Stimulated activated CD4-positive, alpha-beta T cell treated with anti-CD3 and anti-CD28 coated beads, Interleukin-15, amount 100 ng/mL, for 24 hours (primary cell): ENCODE results near the gene GSG1L.
"Not testable (repeated sequence)": the region's sequence is repeated elsewhere in the genome, so short reads cannot be mapped to it uniquely, and the experiment has no call there.

Experiments used
- DNase-seq: peaks from one replicate; pipeline ENCODE4 v3.0.0-alpha.2; 2020

Gene GSG1L

GRCh38 chr16:27977966-27978365 is 85.5 kb downstream of the GSG1L start:
- DNase-seq: no peak

DNA sequence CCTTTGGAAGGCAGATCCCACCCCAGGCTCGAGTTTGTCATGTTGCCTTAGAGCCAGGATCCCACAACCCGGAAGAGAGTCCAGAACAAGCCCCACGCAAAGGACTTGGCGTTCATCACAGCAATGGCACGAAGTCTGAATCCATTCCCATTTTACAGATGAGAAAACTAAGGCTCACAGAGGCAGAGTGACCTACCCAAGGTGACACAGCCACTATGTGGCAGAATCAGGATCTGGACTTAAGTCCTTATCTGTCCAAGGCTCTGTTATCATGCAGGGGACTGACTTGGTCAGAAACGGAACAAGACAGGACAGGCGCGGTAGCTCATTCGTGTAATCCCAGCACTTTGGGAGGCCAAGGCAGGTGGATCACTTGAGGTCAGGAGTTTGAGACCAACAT is 86.5 kb downstream of the GSG1L start:
- no peak for DNase-seq

- no peak for DNase-seq
Observed at GRCh38 chr16:27974896-27975540, 88.5 kb downstream of the GSG1L start.

- DNase-seq: peak; percentile 9
Observed at GRCh38 chr16:27973678-27974077, 89.8 kb downstream of the GSG1L start.

DNA sequence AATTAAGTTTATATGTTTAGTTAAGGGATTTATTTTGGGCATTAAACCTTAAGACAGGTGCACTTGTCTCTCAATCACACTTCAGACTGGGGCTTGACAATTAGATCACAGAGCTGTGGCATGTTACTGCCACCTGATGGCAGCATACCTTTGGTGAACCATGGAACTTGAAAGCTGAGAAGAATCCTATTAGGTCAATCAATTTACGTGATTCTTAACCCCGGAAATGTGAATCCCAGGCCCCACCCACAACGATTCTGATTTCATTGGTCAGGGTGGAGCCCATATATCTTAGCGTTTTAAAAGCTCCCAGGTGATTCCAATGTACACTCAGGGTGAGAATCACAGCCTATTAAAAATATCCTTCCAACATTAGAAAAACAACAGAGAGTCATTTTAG is 91.0 kb downstream of the GSG1L start:
- DNase-seq: peak; percentile 59

- no peak for DNase-seq
Observed at GRCh38 chr16:27969574-27969973, 93.9 kb downstream of the GSG1L start.

DNA sequence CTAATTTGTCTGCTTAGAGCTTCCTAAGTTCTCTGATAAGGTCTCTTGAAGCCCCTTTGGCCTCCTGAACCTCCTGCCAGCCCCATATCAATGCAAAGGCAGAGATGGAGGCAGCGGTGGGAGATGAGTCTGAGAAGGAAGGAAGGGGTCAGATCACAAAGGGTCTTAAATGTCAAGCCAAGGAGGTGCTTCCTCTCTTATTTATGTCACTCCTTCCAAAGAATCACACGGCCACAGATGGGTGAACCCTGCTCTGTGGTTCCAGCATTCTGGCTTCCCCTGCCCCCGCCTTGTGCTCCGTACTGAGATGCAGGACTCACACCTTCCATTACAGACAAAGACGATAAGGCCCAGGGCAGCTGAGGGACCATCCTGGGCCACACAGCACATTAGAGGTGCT is 96.3 kb downstream of the GSG1L start:
- no peak for DNase-seq

GRCh38 chr16:27966756-27967155 is 96.8 kb downstream of the GSG1L start:
- no peak for DNase-seq

DNA sequence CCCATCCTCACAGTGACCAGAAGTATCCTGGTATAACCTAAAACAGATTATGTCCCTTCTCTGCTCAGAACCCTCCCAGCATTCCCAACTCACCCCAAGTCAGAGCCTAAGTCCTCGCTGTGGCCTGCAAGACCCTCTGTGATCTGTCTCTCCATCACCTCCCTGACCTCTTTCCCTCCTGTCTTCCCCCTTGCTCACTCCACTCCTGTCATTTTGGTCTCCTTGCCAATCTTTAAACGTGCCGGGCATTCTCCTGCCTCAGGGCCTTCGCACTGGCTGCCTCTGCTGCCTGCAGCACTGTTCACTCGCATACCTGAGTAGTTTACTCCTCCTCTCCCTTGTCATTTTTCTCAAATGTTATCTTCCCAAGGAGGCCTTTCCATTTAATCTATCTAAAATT is 97.7 kb downstream of the GSG1L start:
- DNase-seq: no peak

DNA sequence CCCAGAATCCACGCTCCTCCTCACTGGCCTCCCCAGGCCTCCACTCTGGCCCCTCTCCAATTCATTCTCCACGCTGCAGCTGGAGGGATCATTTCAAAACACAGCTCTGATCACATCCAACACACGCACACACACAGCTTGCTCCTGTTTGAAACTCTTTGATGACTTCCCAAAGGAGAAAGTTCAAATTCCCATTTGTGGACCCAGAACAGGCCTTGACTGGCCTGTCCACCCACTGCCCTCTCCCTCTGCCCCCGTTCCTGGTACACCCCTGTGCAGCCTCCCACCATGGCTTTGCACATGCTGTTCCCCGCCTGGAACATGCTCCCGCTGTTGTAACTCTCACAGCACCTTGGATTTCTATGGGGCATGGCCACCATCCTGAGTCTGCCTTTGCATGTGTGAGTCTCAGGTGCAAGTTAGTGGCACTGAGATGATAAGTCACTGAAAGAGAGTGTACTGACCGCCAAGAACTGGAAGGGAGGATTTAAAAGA is 100.0 kb downstream of the GSG1L start:
- no peak for DNase-seq

- DNase-seq: no peak
Observed at GRCh38 chr16:27962197-27962596, 101.3 kb downstream of the GSG1L start.

DNA sequence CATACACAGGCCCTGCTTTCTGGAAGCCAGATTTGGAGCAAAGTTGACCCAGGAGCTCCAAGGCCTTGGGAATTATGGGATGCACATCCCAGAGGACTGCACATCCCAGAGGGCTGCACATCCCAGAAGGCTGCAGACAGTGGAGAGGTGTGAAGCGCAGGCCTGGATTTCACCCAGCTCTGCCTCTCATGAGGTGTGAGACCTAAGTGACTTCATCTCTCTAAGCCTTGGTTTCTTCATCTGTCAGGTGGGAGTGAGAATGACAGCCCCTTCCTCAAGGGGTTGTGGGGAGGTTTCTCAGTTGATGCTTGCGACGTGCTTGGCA is 102.3 kb downstream of the GSG1L start:
- DNase-seq: no peak

DNA sequence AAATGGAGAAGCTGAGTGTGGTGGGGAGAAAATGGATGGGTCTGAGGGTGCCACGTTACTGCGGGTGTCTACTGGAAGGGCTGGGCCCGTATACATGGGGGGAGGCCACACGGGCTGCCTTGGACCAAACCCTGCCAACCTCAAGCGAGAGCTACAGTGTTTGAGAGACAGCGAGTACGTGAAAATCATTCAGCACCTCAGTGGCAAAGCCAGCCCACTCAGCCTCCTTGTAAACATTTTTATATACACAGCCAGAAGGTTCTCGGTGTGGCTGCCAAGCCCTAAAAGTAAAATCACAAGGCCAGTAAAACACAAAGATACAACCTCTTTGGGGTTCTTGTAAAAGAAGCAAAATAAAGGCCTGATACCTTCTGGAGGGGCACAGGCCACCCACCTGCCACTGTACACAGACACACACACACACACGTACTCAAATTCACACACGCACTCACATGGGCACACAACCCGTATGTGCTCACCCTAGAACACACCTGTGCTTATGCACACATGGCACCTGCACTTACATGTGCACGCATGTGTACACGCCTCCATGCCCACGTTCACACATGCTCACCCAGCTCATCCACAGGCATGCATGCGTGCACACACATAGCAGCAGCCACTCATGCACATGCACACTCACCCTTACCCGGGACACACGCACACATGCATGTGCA is 102.8 kb downstream of the GSG1L start:
- no peak for DNase-seq

DNA sequence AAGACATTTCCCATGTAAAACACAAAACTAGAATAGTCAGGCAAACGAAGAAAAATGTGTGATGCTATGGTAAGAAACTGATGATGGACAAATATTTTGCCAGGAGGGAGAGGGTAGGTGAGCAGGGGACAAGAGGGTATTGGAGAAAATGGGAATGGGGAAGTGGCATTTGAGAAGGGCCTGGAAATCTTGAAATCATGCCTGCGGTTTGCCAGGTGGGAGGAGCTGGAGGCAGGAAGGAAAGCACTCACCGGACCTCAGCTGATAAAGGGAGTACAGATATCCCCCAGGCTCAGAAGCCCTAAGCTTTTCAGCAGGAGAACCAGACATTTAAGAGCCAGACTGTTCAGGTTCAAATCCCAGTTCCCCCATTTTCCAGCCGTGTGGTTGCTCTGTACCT is 103.6 kb downstream of the GSG1L start:
- DNase-seq: no peak

DNA sequence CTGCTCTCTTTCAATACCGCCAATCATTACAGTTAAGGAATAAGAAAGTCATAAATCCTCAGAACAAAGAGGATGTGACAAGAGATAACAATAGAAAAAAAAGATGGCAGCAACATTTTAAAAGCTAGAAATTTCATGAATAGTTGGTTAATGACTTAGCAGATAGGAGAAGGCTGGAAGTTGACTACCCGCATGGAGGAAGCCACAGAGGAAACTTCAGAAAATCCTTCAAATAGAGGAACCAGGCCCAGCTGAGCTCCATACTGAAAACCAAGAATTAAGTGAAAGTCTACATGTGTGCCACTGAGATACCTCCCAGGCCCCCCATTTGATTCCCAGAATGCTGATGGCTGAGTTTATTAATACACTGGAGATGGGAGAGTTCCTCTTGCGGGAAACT is 109.3 kb downstream of the GSG1L start:
- DNase-seq: no peak

DNA sequence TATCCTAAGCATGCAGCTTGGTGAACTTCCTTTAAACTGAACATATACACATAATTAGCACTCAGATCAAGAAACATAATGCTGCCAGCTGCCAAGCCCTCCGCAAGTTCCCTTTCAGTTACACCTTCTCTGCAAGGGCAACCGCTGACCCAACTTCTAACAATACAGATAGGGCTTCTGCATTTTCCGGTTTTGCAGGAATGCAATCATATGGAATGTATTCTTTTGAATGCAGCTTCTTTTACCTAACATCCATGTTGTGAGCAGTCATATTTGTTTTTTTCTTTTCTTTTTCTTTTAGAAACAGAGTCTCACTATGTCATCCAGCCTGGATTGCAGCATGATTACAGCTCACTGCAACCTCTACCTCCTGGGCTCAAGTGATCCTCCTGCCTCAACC is 110.7 kb downstream of the GSG1L start:
- DNase-seq: no peak

DNA sequence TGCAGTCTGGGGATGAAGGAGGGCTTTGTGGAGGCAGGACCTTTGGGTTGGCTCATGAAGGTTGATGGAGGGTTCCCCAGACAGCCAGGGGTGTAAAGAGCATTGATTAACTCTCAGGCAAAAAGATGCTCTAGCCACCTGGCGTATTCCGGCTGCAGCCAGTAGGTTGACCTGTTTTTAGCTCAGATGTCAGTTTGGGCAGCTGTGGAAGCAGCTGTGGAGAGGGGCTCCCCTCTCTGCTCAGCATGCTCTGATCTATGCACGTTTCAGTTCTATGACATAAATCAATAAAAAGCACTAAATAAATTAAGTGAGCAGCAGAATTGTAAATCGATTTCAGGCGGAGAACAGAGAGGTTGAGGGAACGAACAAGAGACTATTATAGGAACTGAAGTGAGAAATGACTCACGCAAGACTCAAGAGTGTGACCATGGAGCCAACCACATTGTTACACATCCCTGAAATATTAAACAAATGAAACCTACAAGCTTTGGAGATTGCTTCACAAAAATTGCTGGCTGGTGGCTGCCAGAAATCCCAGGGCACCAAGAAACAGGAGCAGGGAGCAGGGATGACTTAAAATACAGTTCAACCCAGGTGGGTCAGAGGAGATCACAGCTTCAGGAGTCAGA is 111.9 kb downstream of the GSG1L start:
- no peak for DNase-seq

- no peak for DNase-seq
Observed at GRCh38 chr16:27950206-27950887, 113.2 kb downstream of the GSG1L start.

GRCh38 chr16:27947696-27948095 is 115.8 kb downstream of the GSG1L start:
- no peak for DNase-seq

- no peak for DNase-seq
Observed at GRCh38 chr16:27945233-27945973, 118.1 kb downstream of the GSG1L start.

DNA sequence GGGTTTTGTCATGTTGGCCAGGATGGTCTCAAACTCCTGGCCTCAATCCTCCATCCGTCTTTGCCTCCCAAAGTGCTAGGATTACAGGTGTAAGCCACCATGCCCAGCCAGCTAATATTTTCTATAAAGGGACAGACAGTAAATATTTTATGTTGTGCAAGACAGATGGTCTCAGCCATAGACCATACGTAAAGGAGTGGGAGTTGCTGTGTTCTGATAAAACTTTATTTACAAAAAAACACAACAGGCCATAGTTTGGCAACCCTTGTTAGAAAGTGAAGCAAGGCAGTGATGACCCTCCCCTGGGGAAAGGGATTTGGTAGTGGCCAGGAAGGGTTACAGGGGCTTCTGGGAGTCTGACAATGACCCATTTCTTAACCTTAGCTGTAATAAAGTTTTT is 119.7 kb downstream of the GSG1L start:
- DNase-seq: no peak

GRCh38 chr16:27942071-27942470 is 121.4 kb downstream of the GSG1L start:
- DNase-seq: not testable (repeated sequence)

GRCh38 chr16:27935076-27935475 is 128.4 kb downstream of the GSG1L start:
- DNase-seq: no peak
